ENCODE data around the gene SYT13.

The SYT13 gene

GRCh38 chr11:45278714-45279113, 7.4 kb downstream of the SYT13 start:
- Histone ChIP-seq H3K4me3 (no peak overlapping the region), H3K9me3 (peaks cover 2% of the 10 kb centered on the region; the same call in 1 of the 2 replicates), H3K36me3 (replicated peaks) (no peaks in the 10 kb centered on the region), H3K27me3 (ENCODE audit: low read depth) (peaks cover 8% of the 10 kb centered on the region), H3K4me1 (no peaks in the 10 kb centered on the region)
- no peak for DNase-seq (ENCODE audit: low spot score in 2 of 2)
- in situ Hi-C loops (cut with MboI; ENCODE audit: low sequenced_read_pairs), result loop anchor here (25.0 kb wide), 1 partner anchor 341 kb away; no protein-coding TSS in a partner anchor

- Histone ChIP-seq H3K9me3 (peaks cover 2% of the 10 kb centered on the region; the same call in 1 of the 2 replicates), H3K27me3 (ENCODE audit: low read depth) (peaks cover 4% of the 10 kb centered on the region), H3K4me1 (no peaks in the 10 kb centered on the region), H3K36me3 (replicated peaks) (no peaks in the 10 kb centered on the region), H3K4me3 (no peak overlapping the region)
- in situ Hi-C loops (cut with MboI; ENCODE audit: low sequenced_read_pairs), result loop anchor here (25.0 kb wide), 1 partner anchor 339 kb away; no protein-coding TSS in a partner anchor
- no peak for DNase-seq (ENCODE audit: low spot score in 2 of 2)
Observed at GRCh38 chr11:45275828-45276227, 10.3 kb downstream of the SYT13 start.

- peaks cover 4% of the 10 kb centered on the region for H3K27me3 ChIP-seq (ENCODE audit: low read depth)
- in situ Hi-C loops (cut with MboI; ENCODE audit: low sequenced_read_pairs), result no loop called here
- H3K9me3 ChIP-seq, result no peaks in the 10 kb centered on the region
- H3K4me3 ChIP-seq, result no peak overlapping the region
- no peaks in the 10 kb centered on the region for H3K4me1 ChIP-seq
- no peaks in the 10 kb centered on the region for H3K36me3 ChIP-seq (replicated peaks)
- no peak for DNase-seq (ENCODE audit: low spot score in 2 of 2)
Observed at GRCh38 chr11:45274206-45274605, 11.9 kb downstream of the SYT13 start.

GRCh38 chr11:45273509-45273908, 12.6 kb downstream of the SYT13 start:
- in situ Hi-C loops (cut with MboI; ENCODE audit: low sequenced_read_pairs), result no loop called here
- Histone ChIP-seq H3K27me3 (ENCODE audit: low read depth) (peaks cover 4% of the 10 kb centered on the region), H3K9me3 (no peaks in the 10 kb centered on the region), H3K4me3 (no peak overlapping the region), H3K36me3 (replicated peaks) (no peaks in the 10 kb centered on the region), H3K4me1 (no peaks in the 10 kb centered on the region)
- DNase-seq (ENCODE audit: low spot score in 2 of 2), result no peak

GRCh38 chr11:45272701-45273100, 13.4 kb downstream of the SYT13 start:
- Histone ChIP-seq H3K36me3 (replicated peaks) (no peaks in the 10 kb centered on the region), H3K27me3 (ENCODE audit: low read depth) (peaks cover 4% of the 10 kb centered on the region), H3K9me3 (no peaks in the 10 kb centered on the region), H3K4me1 (no peaks in the 10 kb centered on the region), H3K4me3 (no peak overlapping the region)
- in situ Hi-C loops (cut with MboI; ENCODE audit: low sequenced_read_pairs), result no loop called here
- DNase-seq (ENCODE audit: low spot score in 2 of 2), result no peak

- H3K9me3 ChIP-seq, result no peaks in the 10 kb centered on the region
- DNase-seq (ENCODE audit: low spot score in 2 of 2), result no peak
Observed at GRCh38 chr11:45270946-45271716, 15.0 kb downstream of the SYT13 start.

GRCh38 chr11:45269678-45270077, 16.5 kb downstream of the SYT13 start:
- no peaks in the 10 kb centered on the region for H3K4me1 ChIP-seq
- in situ Hi-C loops (cut with MboI; ENCODE audit: low sequenced_read_pairs), result no loop called here
- H3K9me3 ChIP-seq, result no peaks in the 10 kb centered on the region
- peaks cover 4% of the 10 kb centered on the region; the same call in 1 of the 2 replicates for H3K27me3 ChIP-seq (ENCODE audit: low read depth)
- no peak for DNase-seq (ENCODE audit: low spot score in 2 of 2)
- no peak overlapping the region for H3K4me3 ChIP-seq
- no peaks in the 10 kb centered on the region for H3K36me3 ChIP-seq (replicated peaks)

More at GRCh38 chr11:45270946-45271716, 15.0 kb downstream of the SYT13 start:
- Histone ChIP-seq H3K4me1 (no peaks in the 10 kb centered on the region), H3K36me3 (replicated peaks) (no peaks in the 10 kb centered on the region), H3K27me3 (ENCODE audit: low read depth) (peaks cover 4% of the 10 kb centered on the region; the same call in 1 of the 2 replicates), H3K4me3 (no peak overlapping the region)
- in situ Hi-C loops (cut with MboI; ENCODE audit: low sequenced_read_pairs), result no loop called here

- in situ Hi-C loops (cut with MboI; ENCODE audit: low sequenced_read_pairs), result no loop called here
- no peak overlapping the region for H3K4me3 ChIP-seq
- H3K36me3 ChIP-seq (replicated peaks), result no peaks in the 10 kb centered on the region
- H3K4me1 ChIP-seq, result no peaks in the 10 kb centered on the region
- DNase-seq (ENCODE audit: low spot score in 2 of 2), result no peak
- H3K27me3 ChIP-seq (ENCODE audit: low read depth), result no peaks in the 10 kb centered on the region
- H3K9me3 ChIP-seq, result no peaks in the 10 kb centered on the region
Observed at GRCh38 chr11:45267652-45268299, 18.4 kb downstream of the SYT13 start.

GRCh38 chr11:45267052-45267451, 19.1 kb downstream of the SYT13 start:
- no peaks in the 10 kb centered on the region for H3K36me3 ChIP-seq (replicated peaks)
- DNase-seq (ENCODE audit: low spot score in 2 of 2), result peak; percentile 4 to 66
- H3K27me3 ChIP-seq (ENCODE audit: low read depth), result no peaks in the 10 kb centered on the region
- no peaks in the 10 kb centered on the region for H3K4me1 ChIP-seq
- in situ Hi-C loops (cut with MboI; ENCODE audit: low sequenced_read_pairs), result no loop called here
- no peaks in the 10 kb centered on the region for H3K9me3 ChIP-seq
- H3K4me3 ChIP-seq, result no peak overlapping the region

GRCh38 chr11:45266676-45267020, 19.5 kb downstream of the SYT13 start:
- H3K9me3 ChIP-seq, result no peaks in the 10 kb centered on the region
- in situ Hi-C loops (cut with MboI; ENCODE audit: low sequenced_read_pairs), result no loop called here
- DNase-seq (ENCODE audit: low spot score in 2 of 2), result no peak
- H3K4me3 ChIP-seq, result no peak overlapping the region
- no peaks in the 10 kb centered on the region for H3K36me3 ChIP-seq (replicated peaks)
- no peaks in the 10 kb centered on the region for H3K27me3 ChIP-seq (ENCODE audit: low read depth)
- no peaks in the 10 kb centered on the region for H3K4me1 ChIP-seq

- H3K4me1 ChIP-seq, result no peaks in the 10 kb centered on the region
- no peaks in the 10 kb centered on the region for H3K9me3 ChIP-seq
- no peak for DNase-seq (ENCODE audit: low spot score in 2 of 2)
- H3K4me3 ChIP-seq, result no peak overlapping the region
- in situ Hi-C loops (cut with MboI; ENCODE audit: low sequenced_read_pairs), result no loop called here
- no peaks in the 10 kb centered on the region for H3K36me3 ChIP-seq (replicated peaks)
- H3K27me3 ChIP-seq (ENCODE audit: low read depth), result no peaks in the 10 kb centered on the region
Observed at GRCh38 chr11:45265969-45266675, 20.0 kb downstream of the SYT13 start.

- Histone ChIP-seq H3K4me1 (no peaks in the 10 kb centered on the region), H3K27me3 (ENCODE audit: low read depth) (no peaks in the 10 kb centered on the region), H3K4me3 (no peak overlapping the region), H3K9me3 (no peaks in the 10 kb centered on the region), H3K36me3 (replicated peaks) (no peaks in the 10 kb centered on the region)
- DNase-seq (ENCODE audit: low spot score in 2 of 2), result no peak
- in situ Hi-C loops (cut with MboI; ENCODE audit: low sequenced_read_pairs), result no loop called here
Observed at GRCh38 chr11:45264839-45265515, 21.2 kb downstream of the SYT13 start.

- in situ Hi-C loops (cut with MboI; ENCODE audit: low sequenced_read_pairs), result no loop called here
Observed at GRCh38 chr11:45263773-45264172, 22.4 kb downstream of the SYT13 start.

More at GRCh38 chr11:45263773-45264172, 22.4 kb downstream of the SYT13 start:
- H3K4me3 ChIP-seq, result no peak overlapping the region
- no peaks in the 10 kb centered on the region for H3K36me3 ChIP-seq (replicated peaks)
- DNase-seq (ENCODE audit: low spot score in 2 of 2), result no peak
- H3K27me3 ChIP-seq (ENCODE audit: low read depth), result no peaks in the 10 kb centered on the region
- no peaks in the 10 kb centered on the region for H3K4me1 ChIP-seq
- H3K9me3 ChIP-seq, result no peaks in the 10 kb centered on the region
